NCI-H2107 (cell line): ENCODE measurements around the gene RPL37A.
"Not testable (repeated sequence)": the region's sequence is repeated elsewhere in the genome, so short reads cannot be mapped to it uniquely, and the experiment has no call there.

Source experiments
- DNase-seq: peaks from one replicate; lab custom pipeline; 2025; lab: John Stamatoyannopoulos, UW

Gene RPL37A

GRCh38 chr2:216517447-216518225, 19.0 kb downstream of the RPL37A start:
- DNase-seq = no peak

GRCh38 chr2:216518566-216519119, 20.0 kb downstream of the RPL37A start:
- not testable (repeated sequence) for DNase-seq

- DNase-seq = peak; percentile 34
These were observed 20.6 kb downstream of the RPL37A start for GRCh38 chr2:216519154-216519762.

DNA sequence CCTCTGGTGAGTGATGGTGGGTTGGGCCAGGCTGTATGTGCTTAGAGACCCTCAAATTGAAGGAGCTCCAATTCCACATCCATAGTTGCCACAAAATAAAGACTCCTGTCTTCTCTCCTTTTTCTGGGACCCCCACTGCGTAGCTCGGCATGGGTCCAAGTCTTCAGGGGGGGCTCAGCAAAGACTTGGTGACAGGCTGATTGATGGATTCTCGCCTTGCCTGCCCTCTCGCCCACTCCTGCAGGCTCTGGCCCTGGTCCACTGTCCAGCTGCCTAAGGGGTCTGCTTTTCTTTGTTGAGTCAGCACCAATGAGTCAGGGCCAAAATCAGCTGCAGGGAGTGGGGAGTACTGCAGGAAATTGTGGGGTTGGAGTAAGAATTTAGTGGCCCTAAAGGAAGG, 21.5 kb downstream of the RPL37A start:
- no peak for DNase-seq

DNA sequence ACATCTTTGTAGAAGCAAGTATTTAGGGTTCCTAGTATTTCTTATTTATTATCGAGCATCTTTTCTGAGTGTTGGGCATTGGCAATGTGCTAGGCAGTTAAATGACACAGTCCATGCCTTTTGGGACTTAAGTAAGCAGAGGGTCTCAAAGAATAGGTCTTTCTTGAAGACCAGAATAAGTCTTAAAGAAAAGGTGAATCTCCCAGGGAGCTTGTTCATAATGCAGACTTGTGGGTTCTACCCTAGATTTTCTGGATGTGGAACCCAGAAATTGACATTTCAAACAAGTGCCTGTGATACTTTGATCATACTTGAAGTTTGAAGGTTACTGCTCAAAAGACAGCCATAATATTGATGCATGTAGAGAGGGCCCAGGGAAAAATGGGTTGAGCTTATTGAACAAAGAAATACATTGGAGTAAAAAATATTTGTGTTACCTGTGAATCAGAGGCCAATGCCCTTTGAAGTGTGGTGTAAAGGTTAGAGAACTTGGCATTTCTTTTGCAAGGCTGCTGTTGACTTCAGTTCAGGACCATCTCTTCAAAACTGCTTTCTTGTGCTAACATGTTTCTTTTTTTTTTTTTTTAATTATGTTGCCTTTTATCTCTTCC, 24.4 kb downstream of the RPL37A start:
- no peak for DNase-seq

DNA sequence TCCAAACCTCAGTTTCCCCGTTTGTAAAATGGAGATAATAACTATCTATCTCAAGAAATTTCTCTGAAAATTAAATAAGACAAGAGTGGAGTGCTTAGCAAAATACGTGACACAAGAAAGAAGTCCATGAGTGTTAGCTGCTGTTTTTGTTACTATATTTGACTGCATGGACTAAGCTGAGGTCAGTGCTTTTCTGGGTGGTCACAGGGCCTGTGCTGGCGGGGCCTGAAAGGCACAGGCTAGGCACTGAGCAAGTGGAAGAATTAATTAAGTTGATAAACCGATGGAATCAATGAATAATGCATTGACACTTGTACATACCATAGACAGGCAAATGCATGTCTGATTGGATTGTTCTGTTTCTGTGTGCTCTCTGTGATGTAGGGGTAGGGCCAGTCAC, 27.3 kb downstream of the RPL37A start:
- no peak for DNase-seq

- no peak for DNase-seq
These were observed 28.3 kb downstream of the RPL37A start for GRCh38 chr2:216526939-216527338.

- DNase-seq = no peak
These were observed 29.0 kb downstream of the RPL37A start for GRCh38 chr2:216527600-216527999.

DNA sequence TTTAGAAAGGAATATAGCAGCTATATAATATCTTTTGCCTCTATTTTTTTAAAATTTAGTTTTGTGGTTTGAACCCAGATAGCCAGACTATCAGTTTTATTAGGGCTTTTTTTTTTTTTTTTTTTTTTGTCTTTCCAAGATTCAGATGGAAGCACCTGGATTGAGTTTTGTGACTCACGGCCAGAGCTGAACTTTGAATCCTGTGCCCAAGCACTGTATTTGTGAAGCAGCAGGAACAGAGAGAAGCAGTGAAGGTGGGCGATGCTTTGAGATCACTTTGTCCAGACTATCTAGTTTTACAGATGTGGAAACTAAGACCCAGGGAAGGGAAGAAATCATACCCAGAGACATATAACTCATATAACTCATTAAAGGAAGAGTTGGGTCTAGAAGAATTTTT, 33.9 kb downstream of the RPL37A start:
- DNase-seq = no peak

- DNase-seq = no peak
These were observed 35.0 kb downstream of the RPL37A start for GRCh38 chr2:216533609-216534008.

- DNase-seq = no peak
These were observed 36.2 kb downstream of the RPL37A start for GRCh38 chr2:216534809-216535208.

- no peak for DNase-seq
These were observed 36.9 kb downstream of the RPL37A start for GRCh38 chr2:216535454-216535995.

GRCh38 chr2:216536734-216537210, 38.1 kb downstream of the RPL37A start:
- DNase-seq = peak; percentile 26

- no peak for DNase-seq
These were observed 38.7 kb downstream of the RPL37A start for GRCh38 chr2:216537366-216537765.

GRCh38 chr2:216538538-216538937, 39.9 kb downstream of the RPL37A start:
- DNase-seq = no peak

DNA sequence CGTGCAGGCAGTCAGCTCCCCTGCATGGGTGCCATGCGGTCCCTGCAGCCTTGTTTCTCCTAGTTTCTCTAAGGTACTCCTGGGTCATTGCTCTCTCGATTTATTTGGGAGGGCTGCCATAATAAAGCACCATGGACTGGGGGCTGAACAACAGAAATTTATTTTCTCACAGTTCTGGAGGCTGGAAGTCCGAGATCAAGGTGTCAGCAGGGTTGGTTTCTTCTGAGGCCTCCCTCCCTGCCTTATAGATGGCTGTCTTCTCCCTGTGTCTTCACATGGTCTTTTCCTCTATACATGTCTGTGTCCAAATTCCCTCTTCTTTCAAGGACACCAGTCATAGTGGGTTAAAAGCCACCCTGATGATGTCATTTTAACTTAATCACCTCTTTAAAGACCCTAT, 40.5 kb downstream of the RPL37A start:
- DNase-seq = no peak

DNA sequence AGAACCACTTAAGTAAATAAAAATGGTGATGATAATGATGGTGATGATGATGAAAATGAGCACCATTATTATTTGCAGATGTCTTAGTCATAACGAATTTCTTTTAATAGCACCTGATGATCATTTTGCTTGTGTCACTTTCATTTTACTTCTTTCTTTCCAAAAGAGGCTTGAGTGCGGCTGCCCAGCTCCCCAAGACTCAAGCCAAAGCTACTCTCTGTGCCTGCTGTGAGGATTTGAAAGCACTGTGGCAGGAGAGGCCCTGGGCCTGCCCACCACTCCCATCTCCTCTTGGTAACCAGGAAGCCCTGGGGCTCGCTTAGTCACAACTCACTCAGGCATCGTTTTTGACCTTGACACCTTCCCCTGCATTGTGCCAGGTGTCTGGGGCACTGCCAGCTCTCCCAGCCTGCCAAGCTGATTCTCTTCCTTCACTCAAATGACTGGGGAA, 41.2 kb downstream of the RPL37A start:
- DNase-seq = peak; percentile 40

DNA sequence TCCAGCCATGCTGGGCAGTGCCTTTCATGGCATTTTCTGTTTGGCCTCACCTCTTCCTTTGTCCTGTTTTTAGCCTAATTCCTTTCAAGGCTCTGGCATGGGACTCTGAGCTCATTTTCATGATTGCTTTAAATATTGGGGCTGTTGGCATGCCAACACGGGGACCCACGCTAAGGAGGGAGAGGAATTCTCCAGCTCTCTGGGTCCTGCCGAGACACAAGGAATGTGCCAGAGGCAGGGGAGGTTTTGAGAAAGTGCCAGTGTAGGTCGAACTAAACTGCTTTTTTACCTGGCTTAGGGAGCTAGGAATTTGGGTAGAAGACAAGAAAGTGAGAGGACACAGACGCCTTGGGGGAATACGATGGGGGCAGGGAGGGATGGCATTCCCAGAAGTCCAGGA, 42.3 kb downstream of the RPL37A start:
- DNase-seq = no peak

- DNase-seq = no peak
These were observed 42.9 kb downstream of the RPL37A start for GRCh38 chr2:216541505-216541904.

DNA sequence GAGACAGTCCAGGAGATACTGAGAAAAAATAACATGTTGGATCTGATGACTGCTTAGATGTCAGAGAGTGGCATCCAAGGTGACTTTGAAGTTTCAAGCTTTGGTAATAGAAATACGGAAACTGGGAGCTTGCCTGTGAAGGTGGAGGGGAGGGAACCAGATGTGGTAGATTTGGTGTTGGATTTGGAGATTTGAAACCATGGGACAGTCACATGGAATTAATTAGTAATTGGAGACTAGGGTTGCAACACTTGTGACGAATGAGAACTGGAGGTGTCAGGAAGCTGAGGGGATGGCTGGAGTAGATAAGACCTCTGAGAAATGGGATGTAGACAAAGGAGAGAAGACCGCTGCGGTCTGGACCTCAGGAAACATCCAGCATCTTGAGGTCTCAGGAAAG, 46.7 kb downstream of the RPL37A start:
- DNase-seq = no peak

GRCh38 chr2:216546241-216546640, 47.6 kb downstream of the RPL37A start:
- DNase-seq = no peak

DNA sequence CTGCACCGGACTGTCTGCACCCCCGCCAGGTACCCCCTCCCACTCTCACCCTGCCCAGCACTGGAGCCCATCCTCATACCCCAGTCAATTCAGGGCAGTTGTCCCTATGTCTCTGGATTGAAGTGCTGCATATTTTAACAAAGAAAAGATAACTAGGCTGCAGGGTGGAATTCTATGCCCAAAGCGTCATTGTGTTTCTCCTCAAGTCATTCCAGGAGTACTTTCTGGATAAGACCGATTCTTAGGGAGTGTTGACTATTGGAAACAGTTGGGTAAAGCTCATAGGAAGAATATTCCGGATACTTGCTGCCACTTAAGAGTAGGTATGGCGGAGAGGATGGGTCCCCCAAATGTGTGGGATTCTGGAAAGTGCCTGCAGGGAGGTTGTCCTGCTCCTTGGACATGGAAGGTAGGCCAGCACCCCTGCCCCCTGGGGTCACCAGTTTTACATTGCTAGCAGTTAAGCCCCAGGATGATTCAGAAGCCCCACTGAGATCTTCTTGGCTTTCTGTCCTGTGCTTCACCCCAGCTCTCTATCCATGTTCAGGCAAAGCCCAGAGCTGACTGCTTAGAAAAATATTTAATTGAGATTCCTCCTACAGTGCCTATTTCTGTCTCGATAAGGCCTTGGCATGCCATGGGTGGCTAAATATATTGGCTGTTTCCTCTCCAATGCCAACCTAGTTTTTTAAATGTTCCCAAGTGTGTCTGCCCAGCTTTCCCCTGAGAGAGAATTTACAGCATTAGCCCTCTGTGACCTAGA, 48.2 kb downstream of the RPL37A start:
- no peak for DNase-seq
